ENCODE data around the gene LUC7L.
"Not testable (repeated sequence)": the region's sequence is repeated elsewhere in the genome, so short reads cannot be mapped to it uniquely, and the experiment has no call there.

Gene LUC7L

GRCh38 chr16:180101-180675, 49.1 kb downstream of the LUC7L start, which contains the start of gene HBQ1:
Gene HBQ1 (plus strand): TSS chr16:180459. CDS start chr16:180487, 28 bp downstream.
- DNase-seq (ENCODE audit: low read depth) = no peak

DNA sequence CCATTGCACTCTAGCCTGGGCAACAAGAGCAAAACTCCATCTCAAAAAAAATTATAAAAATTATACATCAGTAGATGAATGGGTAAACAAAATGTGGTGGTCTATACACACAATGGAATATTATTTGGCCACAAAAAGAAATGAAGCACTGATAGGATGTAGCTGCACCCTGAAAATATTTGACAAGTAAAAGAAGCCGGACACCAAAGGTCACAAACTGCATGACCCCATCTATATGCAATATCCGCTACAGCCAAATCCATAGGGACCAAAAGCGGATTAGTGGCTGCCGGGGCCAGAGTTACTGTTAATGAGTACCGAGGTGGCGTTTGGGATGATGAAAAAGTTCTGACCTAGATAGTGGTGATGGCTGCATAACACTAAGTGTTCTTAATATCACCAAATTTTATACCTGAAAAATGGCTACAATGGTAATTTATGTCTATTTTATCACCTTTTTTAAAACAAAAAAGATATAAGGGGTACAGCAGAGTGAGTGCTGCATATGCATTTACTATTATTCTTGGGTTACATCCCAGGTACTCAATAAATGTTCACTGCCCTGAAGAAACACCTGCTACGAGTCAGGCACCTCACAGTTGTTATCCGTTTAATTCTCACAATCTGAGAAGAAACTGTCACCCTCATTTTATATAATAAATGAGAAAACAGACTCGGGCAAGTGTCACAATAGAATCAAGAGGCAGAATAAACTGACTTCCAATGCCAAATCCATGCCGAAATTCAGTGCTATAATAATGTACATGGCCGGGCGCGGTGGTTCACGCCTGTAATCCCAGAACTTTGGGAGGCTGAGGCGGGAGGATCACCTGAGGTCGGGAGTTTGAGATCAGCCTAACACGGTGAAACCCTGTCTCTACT, 49.8 kb downstream of the LUC7L start:
- DNase-seq (ENCODE audit: low read depth) = no peak

DNA sequence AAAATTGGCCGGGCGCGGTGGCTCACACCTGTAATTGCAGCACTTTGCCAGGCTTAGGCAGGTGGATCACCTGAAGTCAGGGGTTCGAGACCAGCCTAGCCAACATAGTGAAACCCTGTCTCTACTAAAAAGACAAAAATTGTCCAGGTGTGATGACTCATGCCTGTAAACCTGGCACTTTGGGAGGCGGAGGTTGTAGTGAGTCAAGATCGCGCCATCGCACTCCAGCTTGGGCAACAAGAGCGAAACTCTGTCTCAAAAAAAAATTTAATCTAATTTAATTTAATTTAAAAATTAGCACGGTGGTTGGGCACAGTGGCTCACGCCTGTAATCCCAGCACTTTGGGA, 50.6 kb downstream of the LUC7L start:
- no peak for DNase-seq (ENCODE audit: low read depth)

DNA sequence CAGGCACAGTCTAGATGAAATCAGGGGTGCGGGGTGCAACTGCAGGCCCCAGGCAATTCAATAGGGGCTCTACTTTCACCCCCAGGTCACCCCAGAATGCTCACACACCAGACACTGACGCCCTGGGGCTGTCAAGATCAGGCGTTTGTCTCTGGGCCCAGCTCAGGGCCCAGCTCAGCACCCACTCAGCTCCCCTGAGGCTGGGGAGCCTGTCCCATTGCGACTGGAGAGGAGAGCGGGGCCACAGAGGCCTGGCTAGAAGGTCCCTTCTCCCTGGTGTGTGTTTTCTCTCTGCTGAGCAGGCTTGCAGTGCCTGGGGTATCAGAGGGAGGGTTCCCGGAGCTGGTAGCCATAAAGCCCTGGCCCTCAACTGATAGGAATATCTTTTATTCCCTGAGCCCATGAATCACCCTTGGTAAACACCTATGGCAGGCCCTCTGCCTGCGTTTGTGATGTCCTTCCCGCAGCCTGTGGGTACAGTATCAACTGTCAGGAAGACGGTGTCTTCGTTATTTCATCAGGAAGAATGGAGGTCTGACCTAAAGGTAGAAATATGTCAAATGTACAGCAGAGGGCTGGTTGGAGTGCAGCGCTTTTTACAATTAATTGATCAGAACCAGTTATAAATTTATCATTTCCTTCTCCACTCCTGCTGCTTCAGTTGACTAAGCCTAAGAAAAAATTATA, 51.1 kb downstream of the LUC7L start:
- no peak for DNase-seq (ENCODE audit: low read depth)

DNA sequence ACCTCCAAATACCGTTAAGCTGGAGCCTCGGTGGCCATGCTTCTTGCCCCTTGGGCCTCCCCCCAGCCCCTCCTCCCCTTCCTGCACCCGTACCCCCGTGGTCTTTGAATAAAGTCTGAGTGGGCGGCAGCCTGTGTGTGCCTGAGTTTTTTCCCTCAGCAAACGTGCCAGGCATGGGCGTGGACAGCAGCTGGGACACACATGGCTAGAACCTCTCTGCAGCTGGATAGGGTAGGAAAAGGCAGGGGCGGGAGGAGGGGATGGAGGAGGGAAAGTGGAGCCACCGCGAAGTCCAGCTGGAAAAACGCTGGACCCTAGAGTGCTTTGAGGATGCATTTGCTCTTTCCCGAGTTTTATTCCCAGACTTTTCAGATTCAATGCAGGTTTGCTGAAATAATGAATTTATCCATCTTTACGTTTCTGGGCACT, 51.8 kb downstream of the LUC7L start:
- no peak for DNase-seq (ENCODE audit: low read depth)

DNA sequence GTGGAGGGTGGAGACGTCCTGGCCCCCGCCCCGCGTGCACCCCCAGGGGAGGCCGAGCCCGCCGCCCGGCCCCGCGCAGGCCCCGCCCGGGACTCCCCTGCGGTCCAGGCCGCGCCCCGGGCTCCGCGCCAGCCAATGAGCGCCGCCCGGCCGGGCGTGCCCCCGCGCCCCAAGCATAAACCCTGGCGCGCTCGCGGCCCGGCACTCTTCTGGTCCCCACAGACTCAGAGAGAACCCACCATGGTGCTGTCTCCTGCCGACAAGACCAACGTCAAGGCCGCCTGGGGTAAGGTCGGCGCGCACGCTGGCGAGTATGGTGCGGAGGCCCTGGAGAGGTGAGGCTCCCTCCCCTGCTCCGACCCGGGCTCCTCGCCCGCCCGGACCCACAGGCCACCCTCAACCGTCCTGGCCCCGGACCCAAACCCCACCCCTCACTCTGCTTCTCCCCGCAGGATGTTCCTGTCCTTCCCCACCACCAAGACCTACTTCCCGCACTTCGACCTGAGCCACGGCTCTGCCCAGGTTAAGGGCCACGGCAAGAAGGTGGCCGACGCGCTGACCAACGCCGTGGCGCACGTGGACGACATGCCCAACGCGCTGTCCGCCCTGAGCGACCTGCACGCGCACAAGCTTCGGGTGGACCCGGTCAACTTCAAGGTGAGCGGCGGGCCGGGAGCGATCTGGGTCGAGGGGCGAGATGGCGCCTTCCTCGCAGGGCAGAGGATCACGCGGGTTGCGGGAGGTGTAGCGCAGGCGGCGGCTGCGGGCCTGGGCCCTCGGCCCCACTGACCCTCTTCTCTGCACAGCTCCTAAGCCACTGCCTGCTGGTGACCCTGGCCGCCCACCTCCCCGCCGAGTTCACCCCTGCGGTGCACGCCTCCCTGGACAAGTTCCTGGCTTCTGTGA, 52.5 kb downstream of the LUC7L start, which contains the start of gene HBA1:
HBA1 (plus strand) TSS at position 204 of the 906 bp plus-strand sequence; CDS start at position 241, 37 bp downstream.
- not testable (repeated sequence) for DNase-seq (ENCODE audit: low read depth)

GRCh38 chr16:176006-176405, 53.2 kb downstream of the LUC7L start:
- not testable (repeated sequence) for DNase-seq (ENCODE audit: low read depth)

GRCh38 chr16:175011-175949, 54.0 kb downstream of the LUC7L start:
- DNase-seq (ENCODE audit: low read depth) = no peak

DNA sequence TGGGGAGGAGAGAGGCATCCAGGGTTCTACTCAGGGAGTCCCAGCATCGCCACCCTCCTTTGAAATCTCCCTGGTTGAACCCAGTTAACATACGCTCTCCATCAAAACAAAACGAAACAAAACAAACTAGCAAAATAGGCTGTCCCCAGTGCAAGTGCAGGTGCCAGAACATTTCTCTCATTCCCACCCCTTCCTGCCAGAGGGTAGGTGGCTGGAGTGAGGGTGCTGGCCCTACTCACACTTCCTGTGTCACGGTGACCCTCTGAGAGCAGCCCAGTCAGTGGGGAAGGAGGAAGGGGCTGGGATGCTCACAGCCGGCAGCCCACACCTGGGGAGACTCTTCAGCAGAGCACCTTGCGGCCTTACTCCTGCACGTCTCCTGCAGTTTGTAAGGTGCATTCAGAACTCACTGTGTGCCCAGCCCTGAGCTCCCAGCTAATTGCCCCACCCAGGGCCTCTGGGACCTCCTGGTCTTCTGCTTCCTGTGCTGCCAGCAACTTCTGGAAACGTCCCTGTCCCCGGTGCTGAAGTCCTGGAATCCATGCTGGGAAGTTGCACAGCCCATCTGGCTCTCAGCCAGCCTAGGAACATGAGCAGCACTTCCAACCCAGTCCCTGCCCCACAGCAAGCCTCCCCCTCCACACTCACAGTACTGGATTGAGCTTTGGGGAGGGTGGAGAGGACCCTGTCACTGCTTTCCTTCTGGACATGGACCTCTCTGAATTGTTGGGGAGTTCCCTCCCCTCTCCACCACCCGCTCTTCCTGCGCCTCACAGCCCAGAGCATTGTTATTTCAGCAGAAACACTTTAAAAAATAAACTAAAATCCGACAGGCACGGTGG, 55.1 kb downstream of the LUC7L start:
- not testable (repeated sequence) for DNase-seq (ENCODE audit: low read depth)

DNA sequence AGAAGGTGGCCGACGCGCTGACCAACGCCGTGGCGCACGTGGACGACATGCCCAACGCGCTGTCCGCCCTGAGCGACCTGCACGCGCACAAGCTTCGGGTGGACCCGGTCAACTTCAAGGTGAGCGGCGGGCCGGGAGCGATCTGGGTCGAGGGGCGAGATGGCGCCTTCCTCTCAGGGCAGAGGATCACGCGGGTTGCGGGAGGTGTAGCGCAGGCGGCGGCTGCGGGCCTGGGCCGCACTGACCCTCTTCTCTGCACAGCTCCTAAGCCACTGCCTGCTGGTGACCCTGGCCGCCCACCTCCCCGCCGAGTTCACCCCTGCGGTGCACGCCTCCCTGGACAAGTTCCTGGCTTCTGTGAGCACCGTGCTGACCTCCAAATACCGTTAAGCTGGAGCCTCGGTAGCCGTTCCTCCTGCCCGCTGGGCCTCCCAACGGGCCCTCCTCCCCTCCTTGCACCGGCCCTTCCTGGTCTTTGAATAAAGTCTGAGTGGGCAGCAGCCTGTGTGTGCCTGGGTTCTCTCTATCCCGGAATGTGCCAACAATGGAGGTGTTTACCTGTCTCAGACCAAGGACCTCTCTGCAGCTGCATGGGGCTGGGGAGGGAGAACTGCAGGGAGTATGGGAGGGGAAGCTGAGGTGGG, 55.9 kb downstream of the LUC7L start:
- not testable (repeated sequence) for DNase-seq (ENCODE audit: low read depth)

GRCh38 chr16:172374-172941, 56.8 kb downstream of the LUC7L start, which contains the start of gene HBA2:
Gene HBA2 (plus strand): TSS chr16:172876. CDS start chr16:172913, 37 bp downstream.
- DNase-seq (ENCODE audit: low read depth) = not testable (repeated sequence)

GRCh38 chr16:170788-171187, 58.5 kb downstream of the LUC7L start:
- DNase-seq (ENCODE audit: low read depth) = no peak

DNA sequence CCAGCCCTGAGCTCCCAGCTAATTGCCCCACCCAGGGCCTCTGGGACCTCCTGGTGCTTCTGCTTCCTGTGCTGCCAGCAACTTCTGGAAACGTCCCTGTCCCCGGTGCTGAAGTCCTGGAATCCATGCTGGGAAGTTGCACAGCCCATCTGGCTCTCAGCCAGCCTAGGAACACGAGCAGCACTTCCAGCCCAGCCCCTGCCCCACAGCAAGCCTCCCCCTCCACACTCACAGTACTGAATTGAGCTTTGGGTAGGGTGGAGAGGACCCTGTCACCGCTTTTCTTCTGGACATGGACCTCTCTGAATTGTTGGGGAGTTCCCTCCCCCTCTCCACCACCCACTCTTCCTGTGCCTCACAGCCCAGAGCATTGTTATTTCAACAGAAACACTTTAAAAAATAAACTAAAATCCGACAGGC, 59.2 kb downstream of the LUC7L start:
- DNase-seq (ENCODE audit: low read depth) = not testable (repeated sequence)

GRCh38 chr16:169014-169413, 60.2 kb downstream of the LUC7L start:
- DNase-seq (ENCODE audit: low read depth) = no peak

DNA sequence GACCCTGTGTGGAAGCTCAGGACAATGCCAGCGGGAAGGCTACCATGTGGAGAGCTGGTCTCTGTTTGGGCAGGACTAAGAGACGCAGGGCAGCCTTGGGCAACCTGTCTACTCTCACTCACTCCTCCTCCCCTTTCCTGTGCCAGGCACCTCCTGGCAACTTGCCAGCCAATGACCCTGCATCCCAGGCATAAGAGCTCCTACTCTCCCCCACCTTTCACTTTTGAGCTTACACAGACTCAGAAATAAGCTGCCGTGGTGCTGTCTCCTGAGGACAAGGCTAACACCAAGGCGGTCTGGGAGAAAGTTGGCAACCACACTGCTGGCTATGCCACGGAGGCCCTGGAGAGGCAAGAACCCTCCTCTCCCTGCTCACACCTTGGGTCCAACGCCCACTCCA, 60.8 kb downstream of the LUC7L start:
- DNase-seq (ENCODE audit: low read depth) = no peak

- DNase-seq (ENCODE audit: low read depth) = no peak
Observed at GRCh38 chr16:167122-167690, 62.0 kb downstream of the LUC7L start.

DNA sequence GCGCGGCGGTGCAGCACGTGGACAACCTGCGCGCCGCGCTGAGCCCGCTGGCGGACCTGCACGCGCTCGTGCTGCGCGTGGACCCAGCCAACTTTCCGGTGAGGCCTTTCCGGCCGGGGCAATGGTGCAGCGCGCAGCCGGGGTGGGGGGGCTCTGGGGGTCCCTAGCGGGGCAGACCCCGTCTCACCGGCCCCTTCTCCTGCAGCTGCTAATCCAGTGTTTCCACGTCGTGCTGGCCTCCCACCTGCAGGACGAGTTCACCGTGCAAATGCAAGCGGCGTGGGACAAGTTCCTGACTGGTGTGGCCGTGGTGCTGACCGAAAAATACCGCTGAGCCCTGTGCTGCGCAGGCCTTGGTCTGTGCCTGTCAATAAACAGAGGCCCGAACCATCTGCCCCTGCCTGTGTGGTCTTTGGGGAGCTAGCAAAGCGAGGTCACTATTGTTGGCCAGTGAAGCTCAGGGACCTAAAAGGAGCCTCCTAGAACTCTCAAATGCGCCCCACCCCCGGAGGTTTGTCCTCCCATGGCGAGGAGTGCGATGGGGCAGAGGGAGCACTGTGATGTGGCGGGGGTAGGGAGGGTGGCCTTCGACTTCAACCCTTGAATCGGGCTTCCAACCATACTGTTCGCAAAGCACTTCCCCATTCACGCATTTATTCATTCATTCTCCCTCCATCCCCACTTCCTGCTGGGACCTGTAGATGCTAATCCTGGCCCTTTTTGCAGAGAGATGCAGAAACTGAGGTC, 62.7 kb downstream of the LUC7L start:
- no peak for DNase-seq (ENCODE audit: low read depth)

Measured in stimulated activated CD8-positive, alpha-beta memory T cell treated with anti-CD3 and anti-CD28 coated beads, Interleukin-12 subunit alpha, Interleukin-12 subunit beta, amount 100 ng/mL, for 1 hour (primary cell).